Stimulated activated CD4-positive, alpha-beta T cell treated with anti-CD3 and anti-CD28 coated beads, Interleukin-1b, Interleukin-23, amount 100 ng/mL, for 4 hours (primary cell): ENCODE measurements around the gene EFCAB11.

Source experiments
- DNase-seq, 2 donors: peaks; one replicate each; pipeline ENCODE4 v3.0.0-alpha.2; 2020; ENCODE audit warnings: low read depth in 2 of 2

Gene EFCAB11

GRCh38 chr14:89866458-89866857, 88.1 kb downstream of the EFCAB11 start:
- DNase-seq: no peak

DNA sequence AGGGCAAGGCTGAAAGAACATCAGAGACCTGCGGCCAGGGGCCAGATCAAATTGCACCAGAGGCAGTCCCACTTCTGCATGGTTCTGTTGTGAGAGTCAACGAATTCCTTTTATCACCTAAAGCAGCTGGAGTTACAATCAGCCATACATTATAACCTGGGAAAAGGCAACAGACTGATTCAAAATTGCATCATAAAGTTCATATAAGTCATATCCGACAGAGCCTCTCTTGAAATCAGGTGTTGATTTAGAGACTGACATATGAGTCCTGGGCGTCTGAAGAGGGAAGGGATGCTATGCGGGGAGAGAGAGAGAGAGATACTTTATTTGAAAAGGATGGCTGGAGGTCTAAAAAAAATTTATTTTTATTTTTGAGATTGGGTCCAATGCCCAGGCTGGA, 89.4 kb downstream of the EFCAB11 start:
- no peak for DNase-seq

- no peak for DNase-seq
These were observed 91.7 kb downstream of the EFCAB11 start for GRCh38 chr14:89862856-89863255.

GRCh38 chr14:89861630-89862029, 92.9 kb downstream of the EFCAB11 start:
- no peak for DNase-seq

DNA sequence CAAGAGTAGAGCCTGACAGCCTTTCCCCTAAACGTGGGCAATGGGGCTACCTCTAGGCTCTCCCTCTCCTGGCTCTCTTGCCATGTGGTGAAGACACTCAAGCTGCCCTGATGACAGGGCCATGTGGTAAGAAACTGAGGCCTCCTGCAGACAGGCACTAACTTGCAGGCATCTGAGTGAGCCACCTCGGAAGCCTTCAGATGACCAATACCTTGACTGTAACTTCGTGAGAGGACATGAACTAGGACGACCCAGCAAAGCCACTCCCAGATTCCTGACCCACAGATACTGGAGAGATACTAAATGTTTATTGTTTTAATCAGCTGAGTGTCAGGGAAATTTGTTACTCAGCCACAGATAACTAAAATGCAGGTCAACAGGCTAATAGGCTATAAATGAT, 96.4 kb downstream of the EFCAB11 start:
- DNase-seq: no peak

- DNase-seq: no peak
These were observed 97.6 kb downstream of the EFCAB11 start for GRCh38 chr14:89856871-89857345.

- no peak for DNase-seq
These were observed 98.4 kb downstream of the EFCAB11 start for GRCh38 chr14:89855961-89856656.

DNA sequence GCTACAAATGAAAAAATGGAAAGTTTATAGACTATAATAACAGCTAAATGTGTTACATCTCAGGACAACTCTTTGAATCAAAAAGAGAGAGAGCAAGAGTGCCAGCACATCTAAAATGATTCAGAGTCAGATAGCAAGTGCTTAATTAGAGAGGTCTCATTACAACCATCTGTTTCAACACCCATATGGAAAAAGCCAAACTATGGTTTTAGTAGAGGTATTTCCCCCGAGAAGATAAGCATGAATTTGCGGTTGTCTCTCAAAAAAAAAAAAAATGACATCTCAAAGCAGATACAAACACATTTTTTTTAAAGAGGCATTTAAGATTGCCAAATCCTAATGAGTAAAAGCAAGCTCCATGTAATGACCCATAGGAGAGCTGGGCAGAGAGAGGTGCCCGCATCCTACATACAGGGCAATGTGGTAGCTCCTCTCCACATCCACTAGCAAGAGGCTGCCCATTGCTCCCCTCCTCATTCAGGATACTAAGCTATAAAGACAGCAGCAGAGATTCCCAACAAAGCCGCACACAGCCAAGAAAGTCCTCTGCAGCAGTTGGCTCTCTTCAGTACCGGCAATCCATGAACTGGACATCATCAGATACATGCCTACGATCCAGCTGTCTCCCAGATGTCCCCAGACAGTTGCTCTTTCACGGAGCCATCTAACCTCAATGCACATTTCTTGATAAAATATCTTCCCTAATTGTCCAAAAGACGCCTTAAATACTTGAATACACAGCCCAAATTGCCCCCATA, 100.4 kb downstream of the EFCAB11 start:
- no peak for DNase-seq

GRCh38 chr14:89851106-89851505, 103.4 kb downstream of the EFCAB11 start:
- no peak for DNase-seq

- DNase-seq: no peak
These were observed 104.6 kb downstream of the EFCAB11 start for GRCh38 chr14:89849931-89850330.

GRCh38 chr14:89848165-89848564, 106.4 kb downstream of the EFCAB11 start:
- DNase-seq: no peak

GRCh38 chr14:89845346-89845745, 109.2 kb downstream of the EFCAB11 start:
- DNase-seq: no peak

DNA sequence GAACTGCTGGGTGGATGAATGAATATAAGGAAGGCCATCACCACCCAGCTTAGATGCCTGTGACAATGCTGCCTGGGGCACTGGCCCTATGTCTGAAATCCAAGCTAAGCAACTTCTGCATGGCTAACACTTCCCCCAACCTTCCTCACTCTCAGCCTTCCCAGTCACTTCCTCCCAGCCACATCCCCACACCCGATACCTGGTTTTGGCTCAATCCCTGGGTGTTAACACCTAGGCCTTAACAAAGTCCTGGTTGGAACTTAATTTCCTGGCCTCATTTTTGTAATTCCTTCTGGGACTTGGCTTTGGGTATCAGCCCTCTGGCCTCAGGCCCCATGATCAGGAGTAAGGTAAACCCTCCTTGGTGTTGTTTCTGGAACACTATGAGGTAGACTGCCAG, 110.0 kb downstream of the EFCAB11 start:
- no peak for DNase-seq

DNA sequence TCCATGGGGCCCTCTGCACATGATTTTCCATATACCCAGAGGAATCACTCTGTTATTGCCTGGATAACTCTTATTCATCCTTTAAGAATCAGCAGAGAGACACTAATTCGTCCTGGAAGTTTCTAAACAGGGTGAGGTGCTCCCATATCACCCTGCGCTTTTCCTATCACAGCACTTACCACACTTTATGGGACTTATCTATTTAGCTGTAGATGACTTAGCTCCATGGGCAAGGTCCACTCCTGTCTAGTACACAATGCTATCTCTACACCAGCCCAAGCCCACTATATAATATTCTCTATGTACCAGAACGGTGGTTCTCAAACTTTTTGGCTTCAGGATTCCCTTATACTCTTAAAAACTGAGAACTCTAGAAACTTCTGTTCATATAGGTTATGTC, 111.7 kb downstream of the EFCAB11 start:
- DNase-seq: no peak

DNA sequence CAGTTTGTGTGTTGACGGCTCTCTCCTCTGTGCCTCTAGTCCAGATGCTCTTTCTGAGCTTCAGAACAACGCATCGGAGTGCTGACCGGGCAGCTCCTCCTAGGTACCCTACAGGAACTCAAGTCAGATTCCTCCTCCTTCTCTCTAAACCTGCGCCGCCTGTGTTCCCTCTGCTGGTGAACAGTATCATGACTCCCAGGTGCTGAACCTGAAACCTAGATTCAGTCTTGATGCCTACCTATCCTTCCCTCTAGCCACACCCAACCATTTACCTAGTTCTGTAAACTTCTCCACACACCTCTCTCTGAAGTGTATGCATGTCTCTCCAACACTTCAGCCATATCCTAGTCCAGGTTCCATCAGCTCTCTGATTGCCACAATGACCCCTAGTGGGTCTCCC, 112.7 kb downstream of the EFCAB11 start:
- DNase-seq: no peak

DNA sequence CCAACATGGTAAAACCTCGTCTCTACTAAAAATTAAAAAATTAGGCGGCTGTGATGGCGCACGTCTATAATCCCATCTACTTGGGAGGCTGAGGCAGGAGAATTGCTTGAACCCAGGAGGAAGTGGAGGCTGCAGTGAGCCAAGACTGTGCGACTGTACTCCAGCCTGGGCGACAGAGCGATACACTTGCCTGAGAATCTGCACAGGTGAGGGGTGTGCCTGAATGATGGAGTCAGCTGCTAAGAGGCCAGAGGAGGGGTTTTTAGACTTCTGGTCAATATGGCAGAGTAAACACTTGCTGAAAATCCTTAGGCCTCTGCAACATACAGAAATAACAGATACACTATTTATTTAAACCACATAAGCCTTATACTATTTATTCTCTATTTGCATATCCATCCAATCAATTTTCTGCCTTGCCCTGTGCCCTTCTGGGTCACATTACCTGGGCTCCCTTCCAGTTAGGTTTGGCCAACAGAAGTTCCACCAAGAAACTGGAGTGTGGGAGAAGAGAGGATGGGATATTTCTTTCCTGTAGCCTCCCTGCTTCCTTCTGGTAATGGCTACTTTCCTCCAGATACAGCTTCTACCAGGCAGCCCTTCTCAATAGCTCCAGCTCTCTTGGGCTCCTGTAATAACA, 117.6 kb downstream of the EFCAB11 start:
- DNase-seq: no peak

DNA sequence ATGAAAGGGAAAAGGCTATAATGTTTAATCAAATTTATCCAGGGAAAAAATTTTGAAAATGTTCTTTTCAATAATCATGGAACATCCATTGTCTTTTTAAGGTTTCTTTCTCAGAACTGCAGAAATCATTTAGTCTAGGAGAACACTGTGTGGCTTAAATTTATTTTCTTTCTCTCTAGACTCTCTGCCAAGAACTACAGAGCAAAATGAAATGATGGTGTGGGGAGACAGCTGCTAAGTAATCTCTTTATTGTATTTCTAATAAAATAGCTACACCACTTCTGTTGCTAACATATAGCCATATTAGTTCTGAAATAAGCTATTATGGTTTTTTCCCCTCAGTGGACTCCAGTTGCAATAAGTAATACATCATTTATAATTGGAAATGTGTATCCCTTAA, 120.9 kb downstream of the EFCAB11 start:
- DNase-seq: no peak

- DNase-seq: no peak
These were observed 121.4 kb downstream of the EFCAB11 start for GRCh38 chr14:89833120-89833532.

- no peak for DNase-seq
These were observed 125.9 kb downstream of the EFCAB11 start for GRCh38 chr14:89828471-89829165.

- no peak for DNase-seq
These were observed 127.3 kb downstream of the EFCAB11 start for GRCh38 chr14:89827265-89827664.

- no peak for DNase-seq
These were observed 127.9 kb downstream of the EFCAB11 start for GRCh38 chr14:89826596-89826995.

DNA sequence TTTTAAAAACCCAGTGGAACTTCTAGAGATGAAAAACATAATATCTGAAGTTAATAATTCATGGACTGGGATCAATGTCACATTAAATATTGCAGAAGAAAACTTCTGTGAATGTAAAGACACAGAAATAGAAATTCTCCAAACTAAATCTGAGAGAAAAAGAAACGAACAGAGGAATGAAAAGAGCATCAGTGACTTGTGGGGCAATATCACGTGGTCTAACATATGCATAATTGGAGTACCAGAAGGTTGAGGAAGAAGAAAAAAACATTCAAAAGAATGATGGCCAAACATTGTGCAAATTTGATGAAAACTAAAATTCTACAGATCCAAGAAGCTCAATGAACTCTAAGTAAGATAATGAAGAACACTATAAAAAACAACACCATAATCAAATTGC, 130.8 kb downstream of the EFCAB11 start:
- no peak for DNase-seq
